NCI-H748 (cell line): ENCODE measurements around the gene NSFL1C.

Source experiments
- DNase-seq: peaks from one replicate; lab custom pipeline; 2025; ENCODE audit not compliant: unreplicated experiment; lab: John Stamatoyannopoulos, UW

The NSFL1C gene

GRCh38 chr20:1462834-1463233 is 3.8 kb downstream of the NSFL1C start:
- no peak for DNase-seq

DNA sequence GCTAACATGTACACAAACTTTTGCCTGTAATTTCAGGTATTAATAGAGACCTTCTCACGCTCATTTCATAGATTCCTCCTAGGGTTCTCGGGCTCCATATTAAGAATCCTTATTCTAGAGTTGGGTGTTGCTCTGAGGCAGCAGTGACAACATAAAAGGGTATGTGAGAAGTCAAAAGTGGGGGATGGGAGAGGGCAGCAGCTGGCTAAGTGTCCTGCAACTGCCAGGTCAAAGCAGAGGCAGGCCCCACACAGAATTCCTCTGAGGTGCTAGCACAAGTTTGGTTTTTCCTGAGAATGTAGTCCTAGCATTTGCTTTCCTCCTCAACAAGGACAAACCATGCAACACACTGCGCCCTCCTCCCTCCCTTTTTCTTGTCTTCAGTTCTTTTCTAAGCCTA is 4.6 kb downstream of the NSFL1C start:
- DNase-seq = no peak

GRCh38 chr20:1460275-1460674 is 6.4 kb downstream of the NSFL1C start:
- DNase-seq = no peak

DNA sequence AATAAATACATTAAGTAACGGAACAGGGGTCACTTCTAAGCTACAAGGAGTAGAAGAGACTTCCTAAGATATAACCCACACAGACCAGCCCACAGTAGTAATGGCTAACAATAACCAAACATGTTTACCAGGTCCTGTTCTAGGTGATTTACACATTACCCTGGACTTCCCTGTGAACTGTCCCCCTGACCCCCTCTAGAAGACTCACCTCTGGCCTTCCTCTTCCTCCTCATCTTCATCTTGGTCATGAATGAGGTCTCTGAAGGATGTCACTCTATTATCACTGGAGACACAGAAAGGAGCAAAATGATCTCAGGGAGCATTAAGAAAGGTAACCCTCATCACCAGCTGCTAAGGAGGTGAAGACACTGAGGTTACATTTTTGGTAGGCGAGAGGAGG is 8.7 kb downstream of the NSFL1C start:
- DNase-seq = no peak

DNA sequence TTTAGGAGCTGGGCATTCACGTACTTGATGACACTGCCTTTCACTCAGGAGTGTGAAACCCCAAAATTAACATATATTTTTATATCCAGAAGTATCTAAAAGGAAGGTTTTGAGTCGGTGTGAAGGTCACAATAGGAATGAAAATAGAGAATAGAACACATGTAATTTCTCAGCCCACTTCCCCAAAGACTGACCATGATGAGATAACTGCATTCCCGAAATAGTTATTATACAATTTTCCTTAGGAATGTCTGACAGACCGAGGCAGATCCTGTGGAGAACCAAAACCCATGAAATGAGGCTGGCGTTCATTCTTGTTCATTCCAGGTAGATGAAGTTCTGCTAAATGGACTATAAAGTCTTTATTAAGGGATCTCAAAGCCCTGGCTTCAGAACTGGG is 10.3 kb downstream of the NSFL1C start:
- no peak for DNase-seq

- no peak for DNase-seq
These were observed 15.6 kb downstream of the NSFL1C start for GRCh38 chr20:1450926-1451491.

DNA sequence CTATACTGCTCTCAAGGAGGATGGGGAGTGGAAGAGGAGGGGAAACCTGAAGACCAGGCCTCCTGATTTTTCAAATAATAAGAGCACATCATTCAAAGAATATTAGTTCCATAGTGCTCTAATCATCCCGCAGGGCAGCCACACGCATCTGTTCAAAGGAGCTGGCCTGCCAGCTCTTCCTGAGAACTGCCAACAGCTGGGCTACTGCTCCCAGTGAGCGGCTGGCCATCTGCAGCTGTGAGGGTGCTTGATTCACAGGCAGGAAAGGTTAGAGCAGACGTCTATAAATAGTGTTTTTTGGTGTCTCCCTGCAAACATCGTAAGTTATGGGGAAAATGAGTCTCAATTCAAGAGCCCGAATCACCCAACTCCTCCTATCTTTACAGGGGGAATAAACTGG is 17.3 kb downstream of the NSFL1C start:
- DNase-seq = no peak

GRCh38 chr20:1448081-1448620 is 18.5 kb downstream of the NSFL1C start:
- DNase-seq = no peak

- DNase-seq = no peak
These were observed 20.1 kb downstream of the NSFL1C start for GRCh38 chr20:1446536-1446935.

- DNase-seq = no peak
These were observed 23.6 kb downstream of the NSFL1C start for GRCh38 chr20:1443085-1443484.

- no peak for DNase-seq
These were observed 24.3 kb downstream of the NSFL1C start for GRCh38 chr20:1442304-1442703.

DNA sequence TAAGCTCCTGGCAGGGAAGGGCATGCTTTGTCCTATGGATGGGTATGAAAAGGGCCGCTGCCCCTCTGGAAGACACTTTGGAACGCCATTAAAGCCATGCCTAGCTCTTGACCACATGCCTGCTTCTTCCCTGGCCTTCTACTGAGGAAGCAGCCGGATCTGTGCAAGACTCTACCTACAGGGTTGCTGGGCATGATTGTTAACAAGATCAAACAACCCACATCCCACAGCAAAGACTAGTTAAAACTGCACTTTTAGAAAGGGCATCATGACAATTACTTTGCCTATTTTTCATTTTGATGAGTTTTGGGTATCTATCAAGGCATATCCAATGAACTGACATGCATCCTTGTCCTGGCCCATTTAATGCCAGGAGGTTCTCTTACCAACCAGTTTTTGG is 25.5 kb downstream of the NSFL1C start:
- DNase-seq = no peak

DNA sequence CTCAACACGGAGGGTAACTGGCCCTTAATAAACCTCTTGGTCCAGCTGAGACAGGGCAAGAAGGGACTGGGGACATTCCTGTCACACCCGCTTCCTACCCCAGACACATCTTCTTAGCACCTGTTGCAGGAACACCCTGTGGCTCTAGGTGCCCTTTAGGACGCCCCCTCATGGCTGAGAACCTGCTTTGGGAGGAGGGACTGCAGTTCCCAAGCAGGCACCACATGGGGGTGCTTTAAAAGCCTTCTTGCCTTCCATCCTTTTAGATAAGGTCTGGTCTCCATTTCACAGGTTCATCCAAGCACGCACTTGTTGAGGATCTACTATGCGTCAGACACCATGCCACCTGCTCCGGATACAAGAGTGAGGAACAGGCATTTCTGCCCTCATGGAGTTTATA is 26.6 kb downstream of the NSFL1C start:
- DNase-seq = peak; percentile 34

- DNase-seq = no peak
These were observed 28.3 kb downstream of the NSFL1C start for GRCh38 chr20:1438361-1438760.

DNA sequence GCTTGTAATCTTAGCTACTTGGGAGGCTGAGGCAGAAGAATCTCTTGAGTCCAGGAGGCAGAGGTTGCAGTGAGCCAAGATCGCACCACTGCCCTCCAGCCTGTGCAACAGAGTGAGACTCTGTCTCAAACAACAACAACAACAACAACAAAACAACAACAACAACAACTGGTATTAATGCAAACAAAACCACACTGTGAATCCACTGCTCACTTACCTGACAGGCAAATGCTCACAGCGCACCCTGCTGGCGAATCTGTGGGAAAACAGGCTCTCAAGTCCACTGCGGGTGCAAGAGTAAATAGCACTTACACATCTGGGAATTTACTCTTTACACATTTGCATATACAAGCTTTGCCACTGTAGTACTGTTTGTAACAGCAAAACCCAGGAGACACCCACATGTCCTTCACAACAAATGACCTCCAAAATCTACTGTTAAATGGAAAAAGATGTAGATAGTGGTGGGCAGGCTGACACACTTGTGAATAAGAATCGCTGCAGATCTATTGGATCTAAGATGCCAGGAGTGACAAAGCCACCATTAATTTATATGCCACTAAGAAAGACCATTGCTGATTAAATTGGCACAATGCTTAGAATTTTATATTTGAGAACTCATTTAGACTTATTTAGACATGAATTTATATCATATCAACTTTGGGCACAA is 29.3 kb downstream of the NSFL1C start:
- DNase-seq = peak; percentile 79

- no peak for DNase-seq
These were observed 30.4 kb downstream of the NSFL1C start for GRCh38 chr20:1436263-1436662.

DNA sequence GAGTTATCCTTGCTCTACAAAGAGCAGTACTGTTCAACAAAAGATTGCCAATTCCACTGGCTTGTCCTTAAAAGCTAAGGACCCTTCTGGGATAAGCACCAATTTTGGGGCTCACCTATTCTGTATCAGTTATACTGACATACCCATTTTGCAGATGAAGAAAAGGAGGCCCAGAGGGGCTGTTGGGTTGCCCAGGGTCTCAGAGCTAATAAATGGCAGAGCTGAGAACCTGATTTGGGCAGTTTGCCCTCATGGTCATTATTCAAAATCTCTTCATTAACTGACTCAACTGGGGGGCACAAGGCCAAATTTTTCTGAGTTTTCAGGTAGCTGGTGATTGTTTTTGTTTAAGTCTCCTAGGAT is 31.3 kb downstream of the NSFL1C start:
- no peak for DNase-seq

DNA sequence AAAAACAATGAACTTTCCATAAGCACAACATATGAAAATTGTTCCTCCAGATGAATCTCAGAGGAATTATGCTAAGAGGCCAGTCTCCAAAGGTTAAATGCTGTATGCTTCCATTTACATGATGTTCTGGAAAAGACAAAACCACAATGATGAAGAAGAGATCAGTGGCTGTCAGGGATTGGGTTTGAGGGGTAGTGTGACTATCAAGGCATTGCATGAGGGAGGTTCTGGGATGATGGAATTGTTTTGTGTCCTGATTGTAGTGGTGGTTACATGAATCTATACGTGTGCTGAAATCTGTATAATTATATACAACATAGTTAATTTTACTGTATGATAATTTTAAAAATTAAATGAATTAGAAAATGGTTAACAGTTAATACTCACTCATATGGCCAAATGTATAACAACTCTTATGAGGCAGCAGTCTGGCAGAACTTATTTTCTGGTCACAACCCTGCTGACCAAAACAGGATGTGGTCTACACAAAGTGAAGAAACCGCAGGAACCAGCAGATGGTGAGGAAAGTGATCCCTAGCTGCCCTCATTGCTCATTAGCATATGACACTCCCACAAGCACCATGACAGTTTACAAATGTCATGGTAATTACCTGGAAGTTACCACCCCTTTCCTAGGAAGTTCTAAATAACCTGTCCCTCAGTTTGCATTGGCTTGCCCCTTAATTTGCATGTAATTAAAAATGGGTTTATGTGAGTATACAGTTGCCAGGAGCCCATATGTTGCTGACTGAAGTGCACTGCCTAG is 31.9 kb downstream of the NSFL1C start:
- peak; percentile 52 for DNase-seq

- DNase-seq = peak; percentile 39
These were observed 35.5 kb downstream of the NSFL1C start for GRCh38 chr20:1431158-1431557.

DNA sequence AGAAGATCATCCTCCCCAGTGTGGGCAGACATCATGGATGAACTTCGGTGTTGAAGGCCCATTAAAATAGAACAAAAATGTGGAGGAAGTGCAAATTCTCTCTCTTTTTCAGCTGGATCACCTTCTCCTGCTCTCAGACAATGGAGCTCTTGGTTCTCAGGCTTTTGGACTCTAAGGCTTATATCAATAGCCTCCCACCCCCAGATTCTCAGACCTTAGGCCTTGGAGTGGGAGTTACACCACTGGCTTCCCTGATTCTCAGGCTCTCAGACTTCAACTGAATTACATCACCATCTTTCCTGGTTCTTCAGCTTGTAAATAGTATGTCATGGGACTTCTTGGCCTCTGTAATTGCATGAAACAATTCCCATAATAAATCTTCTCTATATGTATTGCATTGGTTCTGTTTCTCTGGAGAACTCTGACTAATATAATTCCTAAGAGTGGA is 36.6 kb downstream of the NSFL1C start:
- DNase-seq = no peak

- no peak for DNase-seq
These were observed 37.4 kb downstream of the NSFL1C start for GRCh38 chr20:1429143-1429728.
